ENCODE measurements around the gene PCDHGC5. TPM values are rescaled to one million over a fixed set of nuclear protein-coding genes. Genes with fewer than 3 reads are reported as not detected.
A peak's percentile ranks its signal among the peaks of the same experiment; 100 is the strongest.

Gene PCDHGC5
- total and polyA plus RNA-seq, 12 donors, result 0.38 to 10.2 (median 3.3) TPM

DNA sequence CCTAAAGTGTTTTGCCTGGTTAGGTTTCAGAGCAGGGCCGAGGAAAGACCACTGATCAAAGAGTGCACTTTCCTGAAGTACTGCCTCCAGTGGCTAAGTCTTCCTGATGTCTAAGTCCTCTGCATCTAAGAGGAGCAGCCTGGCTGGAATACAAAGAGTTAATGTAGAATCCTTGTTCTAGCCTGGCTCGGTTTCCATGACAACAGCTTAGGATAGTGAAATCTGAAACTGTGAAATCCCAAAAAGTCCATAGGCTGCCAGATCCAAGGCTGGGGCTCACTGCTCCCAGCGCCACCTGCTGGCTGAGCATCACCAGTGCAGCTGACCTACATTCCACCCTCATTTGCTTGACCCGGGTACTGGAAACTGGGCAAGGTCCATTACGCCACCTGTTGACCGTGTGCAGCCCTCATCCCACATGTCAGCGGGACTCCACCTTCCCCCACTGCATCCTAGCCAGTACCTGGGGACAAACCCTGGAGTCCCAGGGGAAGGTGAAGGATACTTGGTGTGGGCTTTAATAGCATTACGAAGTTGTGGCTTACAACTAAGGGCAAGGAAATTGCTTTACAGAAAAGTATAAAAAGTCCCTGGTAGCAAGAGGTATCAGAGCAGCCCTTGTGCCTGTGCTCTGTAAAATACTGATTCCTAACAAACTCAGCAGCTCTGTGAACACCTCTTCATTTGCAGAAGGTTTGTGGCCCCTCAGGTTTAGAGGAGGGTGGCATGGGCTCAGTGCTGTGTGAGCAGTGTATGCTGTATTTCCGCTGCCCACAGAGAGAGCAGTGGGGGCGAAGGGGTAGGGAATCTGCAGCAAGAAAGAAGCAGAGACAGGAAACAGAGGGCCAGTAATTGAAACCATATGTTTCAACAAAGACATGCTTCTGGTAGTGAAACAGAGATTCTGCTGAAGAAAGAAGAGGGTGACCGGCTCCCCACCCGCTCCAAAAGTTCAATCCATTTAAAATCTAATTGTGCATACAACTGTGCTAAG is 36.0 kb downstream of the PCDHGC5 start:
- Histone ChIP-seq H3K4me3 (no peak overlapping the region), H3K9me3 (no peaks in the 10 kb centered on the region), H3K4me1 (peaks cover 16 to 87% (median 75%) of the 10 kb centered on the region in 9 donors), H3K27ac (peak overlapping the region in 9 of 10 donors; percentile 52 to 94 (median 71)), H3K27me3 (no peaks in the 10 kb centered on the region), H3K36me3 (peaks cover 0 to 83% (median 12%) of the 10 kb centered on the region in 9 donors)
- DNase-seq, result peak; percentile 84 to 91
- peak; percentile 64 to 76 (median 72) for ATAC-seq
- 30 to 37% methylated on average over 12 of the region's 12 CpGs for WGBS, 2 donors
- intact Hi-C loops (cut with DNase I), result loop anchor here (1.0 to 10.0 kb wide), 17 partner anchors 16 to 113 kb away; partner anchors contain the start of genes PCDHGB7 (in 6 of the 10), PCDHGA12 (in 5 of the 10), PCDHGC3 (in 3 of the 10) and PCDHGA10 (in 2 of the 10)
- TF ChIP-seq, protein P1, sequence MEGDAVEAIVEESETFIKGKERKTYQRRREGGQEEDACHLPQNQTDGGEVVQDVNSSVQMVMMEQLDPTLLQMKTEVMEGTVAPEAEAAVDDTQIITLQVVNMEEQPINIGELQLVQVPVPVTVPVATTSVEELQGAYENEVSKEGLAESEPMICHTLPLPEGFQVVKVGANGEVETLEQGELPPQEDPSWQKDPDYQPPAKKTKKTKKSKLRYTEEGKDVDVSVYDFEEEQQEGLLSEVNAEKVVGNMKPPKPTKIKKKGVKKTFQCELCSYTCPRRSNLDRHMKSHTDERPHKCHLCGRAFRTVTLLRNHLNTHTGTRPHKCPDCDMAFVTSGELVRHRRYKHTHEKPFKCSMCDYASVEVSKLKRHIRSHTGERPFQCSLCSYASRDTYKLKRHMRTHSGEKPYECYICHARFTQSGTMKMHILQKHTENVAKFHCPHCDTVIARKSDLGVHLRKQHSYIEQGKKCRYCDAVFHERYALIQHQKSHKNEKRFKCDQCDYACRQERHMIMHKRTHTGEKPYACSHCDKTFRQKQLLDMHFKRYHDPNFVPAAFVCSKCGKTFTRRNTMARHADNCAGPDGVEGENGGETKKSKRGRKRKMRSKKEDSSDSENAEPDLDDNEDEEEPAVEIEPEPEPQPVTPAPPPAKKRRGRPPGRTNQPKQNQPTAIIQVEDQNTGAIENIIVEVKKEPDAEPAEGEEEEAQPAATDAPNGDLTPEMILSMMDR (IDR thresholded peaks at IDR 0.05), result peak; percentile 98 to 100 (median 99)

DNA sequence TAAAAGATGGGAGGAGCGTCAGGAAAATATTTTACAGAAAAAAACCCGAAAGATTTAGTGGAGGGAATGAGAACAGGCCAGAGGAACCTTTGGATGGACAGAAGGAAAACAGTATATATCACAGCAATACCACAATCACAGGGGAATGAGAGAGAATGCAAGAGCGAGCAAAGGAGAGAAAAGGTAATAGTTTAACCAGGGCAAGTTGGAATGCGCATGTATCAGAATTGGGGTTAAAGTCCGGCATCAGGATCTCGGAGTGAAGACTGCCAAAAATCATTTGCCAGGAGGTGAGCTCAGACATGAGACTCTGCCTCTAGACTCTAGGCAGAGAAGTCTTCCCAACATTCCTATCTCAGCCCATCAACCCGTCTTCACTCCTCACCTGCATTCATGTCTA is 36.8 kb downstream of the PCDHGC5 start:
- Histone ChIP-seq H3K9me3 (no peaks in the 10 kb centered on the region), H3K4me3 (no peak overlapping the region), H3K36me3 (peaks cover 0 to 83% (median 12%) of the 10 kb centered on the region in 9 donors), H3K4me1 (peaks cover 13 to 87% (median 75%) of the 10 kb centered on the region in 9 donors), H3K27me3 (no peaks in the 10 kb centered on the region), H3K27ac (peak overlapping the region in 9 of 10 donors; percentile 52 to 94 (median 71))
- DNase-seq, result no peak
- 73 to 80% methylated on average over 7 of the region's 7 CpGs for WGBS, 2 donors
- TF ChIP-seq, protein P1 (IDR thresholded peaks at IDR 0.05), result no peak
- ATAC-seq, result no peak
- intact Hi-C loops (cut with DNase I), result loop anchor here in 8 of 10 donors (1.0 to 10.0 kb wide), 11 partner anchors 17 to 113 kb away; partner anchors contain the start of genes PCDHGB7 (in 3 of the 8), PCDHGA10 (in 2 of the 8), PCDHGA12 (in 2 of the 8) and PCDHGA11 (in 1 of the 8)

DNA sequence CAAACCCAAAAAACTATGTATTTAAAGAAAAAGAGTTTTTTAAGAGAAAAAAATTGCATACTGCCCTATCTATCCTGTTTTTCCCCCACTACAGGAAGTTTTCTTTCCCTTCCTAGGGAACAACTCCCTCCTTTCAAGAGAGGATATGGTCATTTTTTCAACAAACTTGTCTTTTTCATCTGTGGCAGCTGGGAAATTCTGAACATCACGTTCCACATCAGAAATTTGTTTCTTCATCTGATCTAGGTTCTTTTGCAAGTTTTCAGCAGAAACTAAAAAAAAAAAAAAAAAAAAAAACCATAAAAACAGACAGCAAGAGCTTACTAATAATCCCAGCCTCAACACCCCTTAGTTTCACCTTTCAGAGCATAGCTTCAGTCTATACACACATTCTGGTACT is 38.5 kb downstream of the PCDHGC5 start:
- ATAC-seq (no peak), DNase-seq (no peak)
- intact Hi-C loops (cut with DNase I), result loop anchor here in 5 of 10 donors (5.0 to 10.0 kb wide), 6 partner anchors 35 to 115 kb away; partner anchors contain the start of genes PCDHGB7 (in 3 of the 5), PCDHGA10 (in 2 of the 5), PCDHGA11 (in 1 of the 5) and PCDHGA12 (in 1 of the 5)
- Histone ChIP-seq H3K27ac (peak overlapping the region in 9 of 10 donors; percentile 46 to 91 (median 86)), H3K36me3 (peaks cover 0 to 93% (median 12%) of the 10 kb centered on the region in 9 donors), H3K4me3 (no peak overlapping the region), H3K4me1 (peaks cover 4 to 69% (median 59%) of the 10 kb centered on the region in 9 donors), H3K9me3 (no peaks in the 10 kb centered on the region), H3K27me3 (no peaks in the 10 kb centered on the region)
- 52 to 57% methylated on average over 1 of the region's 1 CpG for WGBS, 2 donors
- TF ChIP-seq, protein P1 (IDR thresholded peaks at IDR 0.05), result no peak

Measured in heart right ventricle (tissue), 16 donors.